ENCODE results near the gene TSN.

Gene TSN

GRCh38 chr2:121791290-121791689, 35.8 kb downstream of the TSN start:
- Histone ChIP-seq H2BK15ac (ENCODE audit: low read length) (no peak overlapping the region), H3K18ac (ENCODE audit: low read length) (no peak overlapping the region), H3K4ac (ENCODE audit: low read length) (no peak overlapping the region), H3K9me3 (replicated peaks in 1 of 2; ENCODE audit: control insufficient read depth in 2 of 2, insufficient read depth in 1 of 2, low read depth in 1 of 2, low read length in 2 of 2) (peaks cover 2 to 5% of the 10 kb centered on the region in 2 donors), H3K36me3 (replicated peaks in 1 of 2; ENCODE audit: control insufficient read depth in 2 of 2, insufficient read depth in 2 of 2, low read length in 2 of 2) (no peaks in the 10 kb centered on the region), H3K4me3 (ENCODE audit: low read length in 2 of 2) (no peak overlapping the region), H4K91ac (ENCODE audit: low read depth, low read length, poor library complexity) (no peak overlapping the region), H3K27me3 (ENCODE audit: control insufficient read depth in 3 of 3, insufficient read depth in 3 of 3, low read depth in 1 of 3, low read length in 3 of 3) (no peaks in the 10 kb centered on the region), H3K23ac (ENCODE audit: low read depth, low read length, poor library complexity) (no peak overlapping the region), H3K9ac (ENCODE audit: low read depth, low read length, poor library complexity) (no peak overlapping the region), H2BK120ac (ENCODE audit: low read depth, low read length) (no peak overlapping the region), H2BK12ac (ENCODE audit: low read length) (no peak overlapping the region), H3K14ac (ENCODE audit: low read length) (no peak overlapping the region), H3K4me2 (ENCODE audit: insufficient read depth, low read length, poor library complexity, severe bottlenecking) (no peak overlapping the region), H2BK5ac (ENCODE audit: low read length) (no peak overlapping the region), H2AK5ac (ENCODE audit: low read depth, low read length) (no peak overlapping the region), H2AFZ (ENCODE audit: low read length) (no peak overlapping the region), H3K27ac (replicated peaks; ENCODE audit: low read length) (no peak overlapping the region), H4K8ac (ENCODE audit: low read depth, low read length) (no peak overlapping the region), H3K4me1 (ENCODE audit: control insufficient read depth in 2 of 2, insufficient read depth in 1 of 2, low read depth in 1 of 2, low read length in 2 of 2) (peaks cover 2 to 11% of the 10 kb centered on the region in 2 donors), H3K79me1 (ENCODE audit: low read depth, low read length) (no peaks in the 10 kb centered on the region)
- no peak for DNase-seq (ENCODE audit: low spot score)
- WGBS, 2 donors (ENCODE audit: extremely low coverage in 2 of 2, insufficient read length in 2 of 2, insufficient replicate concordance in 1 of 2), result no CpG with 5 or more reads among the region's 3 CpGs

- H2AK5ac ChIP-seq (ENCODE audit: low read depth, low read length), result no peak overlapping the region
- H3K4me1 ChIP-seq (ENCODE audit: control insufficient read depth in 2 of 2, insufficient read depth in 1 of 2, low read depth in 1 of 2, low read length in 2 of 2), result peaks cover 2 to 11% of the 10 kb centered on the region in 2 donors
- no peak for DNase-seq (ENCODE audit: low spot score)
- H2AFZ ChIP-seq (ENCODE audit: low read length), result no peak overlapping the region
- peaks cover 2 to 5% of the 10 kb centered on the region in 2 donors for H3K9me3 ChIP-seq (replicated peaks in 1 of 2; ENCODE audit: control insufficient read depth in 2 of 2, insufficient read depth in 1 of 2, low read depth in 1 of 2, low read length in 2 of 2)
- no peaks in the 10 kb centered on the region for H3K36me3 ChIP-seq (replicated peaks in 1 of 2; ENCODE audit: control insufficient read depth in 2 of 2, insufficient read depth in 2 of 2, low read length in 2 of 2)
- H3K79me1 ChIP-seq (ENCODE audit: low read depth, low read length), result no peaks in the 10 kb centered on the region
- H2BK120ac ChIP-seq (ENCODE audit: low read depth, low read length), result no peak overlapping the region
- no peak overlapping the region for H2BK15ac ChIP-seq (ENCODE audit: low read length)
- H3K4me2 ChIP-seq (ENCODE audit: insufficient read depth, low read length, poor library complexity, severe bottlenecking), result no peak overlapping the region
- no peak overlapping the region for H3K14ac ChIP-seq (ENCODE audit: low read length)
- no peak overlapping the region for H3K4ac ChIP-seq (ENCODE audit: low read length)
- no CpG with 5 or more reads among the region's 6 CpGs for WGBS, 2 donors (ENCODE audit: extremely low coverage in 2 of 2, insufficient read length in 2 of 2, insufficient replicate concordance in 1 of 2)
- no peak overlapping the region for H3K9ac ChIP-seq (ENCODE audit: low read depth, low read length, poor library complexity)
- no peak overlapping the region for H3K18ac ChIP-seq (ENCODE audit: low read length)
- H3K27ac ChIP-seq (replicated peaks; ENCODE audit: low read length), result no peak overlapping the region
- no peak overlapping the region for H3K23ac ChIP-seq (ENCODE audit: low read depth, low read length, poor library complexity)
- H2BK12ac ChIP-seq (ENCODE audit: low read length), result no peak overlapping the region
- H3K27me3 ChIP-seq (ENCODE audit: control insufficient read depth in 3 of 3, insufficient read depth in 3 of 3, low read depth in 1 of 3, low read length in 3 of 3), result no peaks in the 10 kb centered on the region
- no peak overlapping the region for H4K91ac ChIP-seq (ENCODE audit: low read depth, low read length, poor library complexity)
- no peak overlapping the region for H3K4me3 ChIP-seq (ENCODE audit: low read length in 2 of 2)
- no peak overlapping the region for H2BK5ac ChIP-seq (ENCODE audit: low read length)
- no peak overlapping the region for H4K8ac ChIP-seq (ENCODE audit: low read depth, low read length)
Measured at GRCh38 chr2:121791801-121792221, 36.4 kb downstream of the TSN start.

- H2BK15ac ChIP-seq (ENCODE audit: low read length), result no peak overlapping the region
- no CpG with 5 or more reads among the region's 3 CpGs for WGBS, 2 donors (ENCODE audit: extremely low coverage in 2 of 2, insufficient read length in 2 of 2, insufficient replicate concordance in 1 of 2)
- no peak overlapping the region for H3K4ac ChIP-seq (ENCODE audit: low read length)
- H3K79me1 ChIP-seq (ENCODE audit: low read depth, low read length), result no peaks in the 10 kb centered on the region
- no peak overlapping the region for H2BK5ac ChIP-seq (ENCODE audit: low read length)
- H2AK5ac ChIP-seq (ENCODE audit: low read depth, low read length), result no peak overlapping the region
- no peak overlapping the region for H3K4me3 ChIP-seq (ENCODE audit: low read length in 2 of 2)
- no peak overlapping the region for H4K91ac ChIP-seq (ENCODE audit: low read depth, low read length, poor library complexity)
- no peak overlapping the region for H3K4me2 ChIP-seq (ENCODE audit: insufficient read depth, low read length, poor library complexity, severe bottlenecking)
- peaks cover 2 to 11% of the 10 kb centered on the region in 2 donors for H3K4me1 ChIP-seq (ENCODE audit: control insufficient read depth in 2 of 2, insufficient read depth in 1 of 2, low read depth in 1 of 2, low read length in 2 of 2)
- H3K9me3 ChIP-seq (replicated peaks in 1 of 2; ENCODE audit: control insufficient read depth in 2 of 2, insufficient read depth in 1 of 2, low read depth in 1 of 2, low read length in 2 of 2), result peaks cover under 1 to 2% of the 10 kb centered on the region in 2 donors
- H4K8ac ChIP-seq (ENCODE audit: low read depth, low read length), result no peak overlapping the region
- no peak overlapping the region for H3K9ac ChIP-seq (ENCODE audit: low read depth, low read length, poor library complexity)
- H2BK120ac ChIP-seq (ENCODE audit: low read depth, low read length), result no peak overlapping the region
- H3K23ac ChIP-seq (ENCODE audit: low read depth, low read length, poor library complexity), result no peak overlapping the region
- no peak overlapping the region for H3K27ac ChIP-seq (replicated peaks; ENCODE audit: low read length)
- H2AFZ ChIP-seq (ENCODE audit: low read length), result no peak overlapping the region
- H2BK12ac ChIP-seq (ENCODE audit: low read length), result no peak overlapping the region
- no peak overlapping the region for H3K18ac ChIP-seq (ENCODE audit: low read length)
- no peak for DNase-seq (ENCODE audit: low spot score)
- H3K27me3 ChIP-seq (ENCODE audit: control insufficient read depth in 3 of 3, insufficient read depth in 3 of 3, low read depth in 1 of 3, low read length in 3 of 3), result no peaks in the 10 kb centered on the region
- H3K36me3 ChIP-seq (replicated peaks in 1 of 2; ENCODE audit: control insufficient read depth in 2 of 2, insufficient read depth in 2 of 2, low read length in 2 of 2), result no peaks in the 10 kb centered on the region
- no peak overlapping the region for H3K14ac ChIP-seq (ENCODE audit: low read length)
Measured at GRCh38 chr2:121793816-121794215, 38.4 kb downstream of the TSN start.

GRCh38 chr2:121794233-121794632, 38.8 kb downstream of the TSN start:
- Histone ChIP-seq H3K23ac (ENCODE audit: low read depth, low read length, poor library complexity) (no peak overlapping the region), H4K8ac (ENCODE audit: low read depth, low read length) (no peak overlapping the region), H3K4me2 (ENCODE audit: insufficient read depth, low read length, poor library complexity, severe bottlenecking) (no peak overlapping the region), H3K4me1 (ENCODE audit: control insufficient read depth in 2 of 2, insufficient read depth in 1 of 2, low read depth in 1 of 2, low read length in 2 of 2) (peaks cover 2 to 11% of the 10 kb centered on the region in 2 donors), H3K36me3 (replicated peaks in 1 of 2; ENCODE audit: control insufficient read depth in 2 of 2, insufficient read depth in 2 of 2, low read length in 2 of 2) (no peaks in the 10 kb centered on the region), H3K27ac (replicated peaks; ENCODE audit: low read length) (no peak overlapping the region), H2BK15ac (ENCODE audit: low read length) (no peak overlapping the region), H3K18ac (ENCODE audit: low read length) (no peak overlapping the region), H2BK5ac (ENCODE audit: low read length) (no peak overlapping the region), H3K27me3 (ENCODE audit: control insufficient read depth in 3 of 3, insufficient read depth in 3 of 3, low read depth in 1 of 3, low read length in 3 of 3) (no peaks in the 10 kb centered on the region), H2BK120ac (ENCODE audit: low read depth, low read length) (no peak overlapping the region), H4K91ac (ENCODE audit: low read depth, low read length, poor library complexity) (no peak overlapping the region), H3K14ac (ENCODE audit: low read length) (no peak overlapping the region), H3K9me3 (replicated peaks in 1 of 2; ENCODE audit: control insufficient read depth in 2 of 2, insufficient read depth in 1 of 2, low read depth in 1 of 2, low read length in 2 of 2) (peaks cover 0 to 1% of the 10 kb centered on the region in 2 donors), H2AK5ac (ENCODE audit: low read depth, low read length) (no peak overlapping the region), H3K9ac (ENCODE audit: low read depth, low read length, poor library complexity) (no peak overlapping the region), H2BK12ac (ENCODE audit: low read length) (no peak overlapping the region), H3K4ac (ENCODE audit: low read length) (no peak overlapping the region), H2AFZ (ENCODE audit: low read length) (no peak overlapping the region), H3K4me3 (ENCODE audit: low read length in 2 of 2) (no peak overlapping the region), H3K79me1 (ENCODE audit: low read depth, low read length) (no peaks in the 10 kb centered on the region)
- WGBS, 2 donors (ENCODE audit: extremely low coverage in 2 of 2, insufficient read length in 2 of 2, insufficient replicate concordance in 1 of 2), result no CpG with 5 or more reads among the region's 6 CpGs
- DNase-seq (ENCODE audit: low spot score), result no peak

All from neuronal stem cell (in vitro differentiated cells).